H1 (cell line): ENCODE data around the gene SLC24A4. TPM values are rescaled to one million over a fixed set of nuclear protein-coding genes. Genes with fewer than 3 reads are reported as not detected.

Experiments used
- CTCF ChIA-PET: fragments of 300-600 bp; sonication (Branson Sonifier 250); formaldehyde crosslinking; loops from one replicate; lab custom pipeline; 2021; ENCODE audit not compliant: partially characterized antibody; lab: Charles Lee
- POLR2A ChIA-PET: fragments of 300-600 bp; sonication (Branson Sonifier 250); formaldehyde crosslinking; loops from one replicate; lab custom pipeline; 2021; ENCODE audit warnings: inconsistent platforms; ENCODE audit not compliant: partially characterized antibody; lab: Charles Lee
- DNase-seq, 2 experiments: peaks; one replicate each; pipeline versions ENCODE4 v3.0.0 to v3.0.0-alpha.2; 2010 to 2022; ENCODE audit warnings: low spot score in 2 of 2, low read depth in 1 of 2, mixed read lengths in 1 of 2
- FAIRE-seq: peaks from 2 replicates; lab custom pipeline; 2011; peaks lifted over from hg19 to GRCh38; lab: Jason Lieb, UNC
- H2AFZ ChIP-seq: 2 replicates; pipeline ENCODE4 v1.8.1; 2012; ENCODE audit warnings: low read length, inconsistent platforms
- H2AK5ac ChIP-seq: 2 replicates; pipeline ENCODE4 v1.6.1; 2013; ENCODE audit warnings: low read depth, low read length
- H2BK120ac ChIP-seq: replicated peaks from 2 replicates; pipeline ENCODE3; 2013; ENCODE audit warnings: low read depth, low read length, inconsistent platforms
- H2BK12ac ChIP-seq: 2 replicates; pipeline ENCODE4 v1.6.1; 2013; ENCODE audit warnings: low read depth, low read length
- H2BK15ac ChIP-seq: 2 replicates; pipeline ENCODE4 v1.6.1; 2013; ENCODE audit warnings: low read length
- H2BK20ac ChIP-seq: 2 replicates; pipeline ENCODE4 v1.6.1; 2013; ENCODE audit warnings: low read length
- H2BK5ac ChIP-seq: 2 replicates; pipeline ENCODE4 v1.6.1; 2013; ENCODE audit warnings: low read depth, low read length
- H3K14ac ChIP-seq: 2 replicates; pipeline ENCODE4 v1.6.1; 2013; ENCODE audit warnings: inconsistent platforms; ENCODE audit not compliant: insufficient read length
- H3K18ac ChIP-seq: 2 replicates; pipeline ENCODE4 v1.6.1; 2013; ENCODE audit warnings: low read length; ENCODE audit errors: extremely low read depth
- H3K23ac ChIP-seq: 2 replicates; pipeline ENCODE4 v1.6.1; 2013; ENCODE audit warnings: inconsistent platforms; ENCODE audit not compliant: insufficient read length
- H3K23me2 ChIP-seq: 2 replicates; pipeline ENCODE4 v1.6.1; 2013; ENCODE audit warnings: low read depth, low read length
- H3K27ac ChIP-seq: 2 replicates; pipeline ENCODE4 v1.6.1; 2011; ENCODE audit warnings: low read depth, low read length, inconsistent platforms
- H3K27me3 ChIP-seq, 4 experiments: replicated peaks in 1 of 4; 1 replicate in 1 of 4; 2 replicates in 3 of 4; pipeline versions ENCODE4 v1.6.1 to v1.8.1; 2011 to 2013; ENCODE audit warnings: low read length in 3 of 4, mild to moderate bottlenecking in 3 of 4, inconsistent platforms in 2 of 4, mixed read lengths in 2 of 4, moderate library complexity in 1 of 4; ENCODE audit not compliant: control insufficient read depth in 3 of 4, insufficient read depth in 3 of 4; ENCODE audit errors: extremely low read depth in 1 of 4
- H3K36me3 ChIP-seq, 4 experiments: 2 replicates each; pipeline versions ENCODE4 v1.6.1 to v1.8.1; 2011 to 2013; ENCODE audit warnings: mild to moderate bottlenecking in 4 of 4, low read length in 3 of 4, moderate library complexity in 2 of 4, control low read depth in 1 of 4, inconsistent platforms in 1 of 4; ENCODE audit not compliant: insufficient read depth in 4 of 4, control insufficient read depth in 2 of 4
- H3K4ac ChIP-seq: replicated peaks from 2 replicates; pipeline ENCODE3; 2013; ENCODE audit warnings: low read length, low read depth, mixed read lengths, inconsistent platforms; ENCODE audit not compliant: insufficient read length
- H3K4me1 ChIP-seq, 4 experiments: replicated peaks in 1 of 4; 1 replicate in 1 of 4; 2 replicates in 3 of 4; pipeline versions ENCODE4 v1.6.1 to v1.8.1; 2011 to 2013; ENCODE audit warnings: low read length in 3 of 4, inconsistent platforms in 2 of 4, mixed read lengths in 1 of 4; ENCODE audit not compliant: insufficient read depth in 4 of 4, control insufficient read depth in 3 of 4
- H3K4me2 ChIP-seq, 2 experiments: 2 replicates each; pipeline versions ENCODE4 v1.6.1 to v1.8.1; 2011 to 2013; ENCODE audit warnings: low read depth in 2 of 2, low read length in 2 of 2, control low read depth in 1 of 2, inconsistent platforms in 1 of 2, mild to moderate bottlenecking in 1 of 2; ENCODE audit not compliant: insufficient read depth in 1 of 2
- H3K4me3 ChIP-seq, 4 experiments: fragments of 200-600, 300-600 bp in 1 of 4; sonication (generic), shearing (Covaris generic), sonication (Bioruptor Twin) in 1 of 4; 2 replicates each; pipeline versions ENCODE4 v1.5.1 to v1.8.1; 2011 to 2016; ENCODE audit warnings: low read length in 4 of 4, low read depth in 3 of 4, control low read depth in 2 of 4, inconsistent platforms in 2 of 4, mild to moderate bottlenecking in 2 of 4, mixed read lengths in 1 of 4, moderate library complexity in 1 of 4; ENCODE audit not compliant: insufficient read depth in 2 of 4; ENCODE audit errors: extremely low read depth in 1 of 4
- H3K56ac ChIP-seq: replicated peaks from 2 replicates; pipeline ENCODE3; 2013; ENCODE audit warnings: low read depth, mild to moderate bottlenecking, mixed read lengths, low read length, inconsistent platforms; ENCODE audit not compliant: insufficient read length
- H3K79me1 ChIP-seq: 2 replicates; pipeline ENCODE4 v1.6.1; 2013; ENCODE audit warnings: low read depth, low read length, control low read depth
- H3K79me2 ChIP-seq, 2 experiments: 2 replicates each; pipeline versions ENCODE4 v1.6.1 to v1.8.1; 2012 to 2013; ENCODE audit warnings: low read length in 2 of 2, mild to moderate bottlenecking in 2 of 2, inconsistent platforms in 1 of 2; ENCODE audit not compliant: insufficient read depth in 2 of 2, control insufficient read depth in 1 of 2
- H3K9ac ChIP-seq, 4 experiments: replicated peaks in 1 of 4; 1 replicate in 1 of 4; 2 replicates in 3 of 4; pipeline versions ENCODE4 v1.6.1 to v1.8.1; 2011 to 2013; ENCODE audit warnings: low read depth in 3 of 4, low read length in 3 of 4, control low read depth in 2 of 4, mild to moderate bottlenecking in 2 of 4, moderate library complexity in 2 of 4, inconsistent platforms in 1 of 4; ENCODE audit errors: extremely low read depth in 1 of 4
- H3K9me3 ChIP-seq, 2 experiments: 2 replicates each; pipeline versions ENCODE4 v1.6.1 to v1.8.1; 2012 to 2013; ENCODE audit warnings: mild to moderate bottlenecking in 2 of 2, moderate library complexity in 2 of 2, control low read depth in 1 of 2, inconsistent platforms in 1 of 2, low read depth in 1 of 2, low read length in 1 of 2, mixed read lengths in 1 of 2; ENCODE audit not compliant: insufficient read depth in 2 of 2
- H4K20me1 ChIP-seq, 2 experiments: replicated peaks in 1 of 2; 2 replicates each; pipeline versions ENCODE3 to v1.8.1; 2011 to 2013; ENCODE audit warnings: inconsistent platforms in 2 of 2, low read length in 2 of 2, mild to moderate bottlenecking in 1 of 2; ENCODE audit not compliant: insufficient read depth in 2 of 2, control insufficient read depth in 1 of 2
- H4K5ac ChIP-seq: 2 replicates; pipeline ENCODE4 v1.6.1; 2013; ENCODE audit warnings: low read length, low read depth, mixed read lengths, inconsistent platforms; ENCODE audit not compliant: insufficient read length
- H4K8ac ChIP-seq: 2 replicates; pipeline ENCODE4 v1.8.0; 2013; ENCODE audit warnings: mild to moderate bottlenecking, moderate library complexity, low read length, inconsistent platforms; ENCODE audit not compliant: insufficient read depth; ENCODE audit errors: extremely low read depth
- H4K91ac ChIP-seq: replicated peaks from 2 replicates; pipeline ENCODE3; 2013; ENCODE audit warnings: low read length, mixed read lengths, inconsistent platforms; ENCODE audit not compliant: insufficient read length
- ASH2L ChIP-seq: fragments of 200-600, 300-600 bp; sonication (generic); IDR thresholded peaks from one replicate; pipeline ENCODE4 v1.7.1; 2017; ENCODE audit warnings: low read length
- CHD1 ChIP-seq: IDR thresholded peaks from 2 replicates; pipeline ENCODE4 v1.6.1; 2012; ENCODE audit warnings: low read depth, low read length, improper control_type of control experiment
- EGR1 ChIP-seq: IDR thresholded peaks from 2 replicates; pipeline ENCODE4 v1.6.1; 2011; ENCODE audit warnings: low read depth, low read length, borderline replicate concordance
- HDAC2 ChIP-seq, 2 experiments: fragments of 300-600 bp in 1 of 2; sonication (generic) in 1 of 2; IDR thresholded peaks; 2 replicates each; pipeline ENCODE4 v1.6.1; 2011 to 2012; ENCODE audit warnings: low read depth in 2 of 2, low read length in 2 of 2, mild to moderate bottlenecking in 2 of 2, moderate library complexity in 2 of 2, borderline replicate concordance in 1 of 2, inconsistent platforms in 1 of 2
- MAFK ChIP-seq: IDR thresholded peaks from 2 replicates; pipeline ENCODE4 v1.6.1; 2012; ENCODE audit warnings: low read depth, mild to moderate bottlenecking, improper control_type of control experiment, low read length
- POLR2A ChIP-seq, 2 experiments: IDR thresholded peaks; 1 replicate in 1 of 2; 2 replicates in 1 of 2; pipeline ENCODE4 v1.6.1; 2011; ENCODE audit warnings: low read depth in 2 of 2, low read length in 2 of 2, mild to moderate bottlenecking in 2 of 2; ENCODE audit errors: control extremely low read depth in 1 of 2
- SAP30 ChIP-seq: fragments of 300-600 bp; sonication (generic); IDR thresholded peaks from 2 replicates; pipeline ENCODE4 v1.7.1; 2012; ENCODE audit warnings: low read length, moderate library complexity, mild to moderate bottlenecking, inconsistent platforms; ENCODE audit not compliant: insufficient read depth, insufficient replicate concordance
- SIRT6 ChIP-seq: IDR thresholded peaks from one replicate; pipeline ENCODE4 v1.7.1; 2012; ENCODE audit warnings: low read length, inconsistent platforms
- SP4 ChIP-seq: IDR thresholded peaks from 2 replicates; pipeline ENCODE4 v1.6.1; 2012; ENCODE audit warnings: low read length, inconsistent platforms
- TAF7 ChIP-seq: optimal IDR thresholded peaks from 2 replicates; pipeline ENCODE3; 2011; ENCODE audit warnings: low read depth, mild to moderate bottlenecking, inconsistent platforms, low read length, moderate library complexity, borderline replicate concordance
- TBP ChIP-seq: IDR thresholded peaks from 2 replicates; pipeline ENCODE4 v1.6.1; 2011; ENCODE audit warnings: low read depth, low read length, improper control_type of control experiment
- WGBS, 2 experiments: shearing (Covaris generic) in 1 of 2; methylation state at CpG; one replicate each; pipeline versions ENCODE4 v1.1.6 to v1.1.7; 2013 to 2015; ENCODE audit warnings: low lambda C conversion rate in 2 of 2, mixed read lengths in 2 of 2, inconsistent platforms in 1 of 2, low coverage in 1 of 2, missing lambda C conversion rate in 1 of 2; ENCODE audit not compliant: insufficient replicate concordance in 2 of 2, insufficient coverage in 1 of 2, insufficient read length in 1 of 2; ENCODE audit errors: extremely low coverage in 1 of 2, missing lambda C conversion rate in 1 of 2; 5-methylcytosine and 5-hydroxymethylcytosine counted together
- polyA plus RNA-seq, 7 experiments: library from polyadenylated mRNA; depleted of rRNA in 3 of 7; stranded (reverse) in 5 of 7; unstranded in 2 of 7; fragments of >200 nt in 5 of 7; fragments of 200-250 nt in 2 of 7; gene quantifications; 1 replicate in 5 of 7; 2 replicates in 1 of 7; 4 replicates in 1 of 7; pipeline versions ENCODE4 v1.2.1 to v1.2.3, GENCODE V29; 2011 to 2013; ENCODE audit warnings: missing spikeins in 2 of 7, mixed read lengths in 2 of 7
- total RNA-seq: library from RNA; stranded (reverse); fragmentation: NEBNext Ultra II Directional; extraction: Animal tissue kit (Norgen Biotek cat#: 25700); gene quantifications from 2 replicates; pipeline ENCODE4 v1.2.1, GENCODE V29; 2021

The SLC24A4 gene
- total and polyA plus RNA-seq, 2 of the 8 experiments (the other 6 are each of a cell fraction or from before 2014, with no cell fraction given), result 0.27 to 0.89 TPM

GRCh38 chr14:92314182-92314581 lies 8.8 kb upstream of the SLC24A4 start:
- Histone ChIP-seq H3K27ac (no peak overlapping the region), H3K4me2 (no peak overlapping the region), H4K91ac (no peak overlapping the region), H2AFZ (no peak overlapping the region), H3K9me3 (no peaks in the 10 kb centered on the region), H2BK120ac (no peak overlapping the region)
- FAIRE-seq, result no peak
- TF ChIP-seq SIRT6, result no peak
- TF ChIP-seq POLR2A (IDR thresholded peaks at IDR 0.05; ENCODE audit: control extremely low read depth in 1 of 2, low read depth in 2 of 2, low read length in 2 of 2), result no peak
- no peak for TF ChIP-seq TAF7
- TF ChIP-seq SP4, result no peak
- no peak for TF ChIP-seq TBP
- TF ChIP-seq SAP30, result no peak
- TF ChIP-seq MAFK, result no peak
- no peak for TF ChIP-seq ASH2L
- no peak for TF ChIP-seq HDAC2 (IDR thresholded peaks at IDR 0.05; ENCODE audit: borderline replicate concordance in 1 of 2, low read depth in 2 of 2, low read length in 2 of 2)
- no peak for TF ChIP-seq EGR1
- no peak for TF ChIP-seq CHD1
- TF ChIP-seq, all 59 proteins: peak for 0
- Histone ChIP-seq H3K18ac (no peak overlapping the region), H3K4me1 (no peaks in the 10 kb centered on the region; a peak in 1 of 7 replicates), H2BK20ac (no peak overlapping the region), H3K14ac (no peak overlapping the region), H3K4me3 (no peak overlapping the region), H3K23ac (no peak overlapping the region), H2BK12ac (no peak overlapping the region), H2AK5ac (no peak overlapping the region), H3K23me2 (no peaks in the 10 kb centered on the region), H3K9ac (no peak overlapping the region), H4K5ac (no peak overlapping the region), H3K56ac (no peak overlapping the region), H3K4ac (no peak overlapping the region), H3K79me2 (no peaks in the 10 kb centered on the region), H4K8ac (no peak overlapping the region), H3K36me3 (no peaks in the 10 kb centered on the region), H3K79me1 (no peaks in the 10 kb centered on the region; the same call in 1 of the 2 replicates), H4K20me1 (no peaks in the 10 kb centered on the region), H3K27me3 (no peaks in the 10 kb centered on the region; a peak in 1 of 7 replicates), H2BK5ac (no peak overlapping the region), H2BK15ac (no peak overlapping the region)
- POLR2A ChIA-PET, result no interaction called here
- DNase-seq, result no peak
- WGBS, 2 experiments, result 96% methylated on average over 1 of the region's 1 CpG; no CpG with 5 or more reads in 1 of the 2 experiments
- CTCF ChIA-PET, result interaction anchor here (0.8 to 1.5 kb wide), 6 partner anchors 10 to 148 kb away, joined by 3 to 7 read pairs (median 4); no protein-coding TSS in a partner anchor
